Measurements from ENCODE around the gene EXOC6. TPM values are rescaled to one million over a fixed set of nuclear protein-coding genes. Genes with fewer than 3 reads are reported as not detected.

EXOC6 gene
- total and polyA plus RNA-seq, 10 of the 15 experiments (the other 5 are each of a cell fraction or from before 2014, with no cell fraction given), result 7.6 to 53.8 (median 13.3) TPM

- TF ChIP-seq POLR2AphosphoS2 (IDR thresholded peaks at IDR 0.05; ENCODE audit: low read depth, low read length), result no peak
- TF ChIP-seq CHD4 (IDR thresholded peaks at IDR 0.05), result no peak
- TF ChIP-seq MYB (IDR thresholded peaks at IDR 0.05; ENCODE audit: borderline replicate concordance, low read depth, low read length), result no peak
- TF ChIP-seq, protein P1, sequence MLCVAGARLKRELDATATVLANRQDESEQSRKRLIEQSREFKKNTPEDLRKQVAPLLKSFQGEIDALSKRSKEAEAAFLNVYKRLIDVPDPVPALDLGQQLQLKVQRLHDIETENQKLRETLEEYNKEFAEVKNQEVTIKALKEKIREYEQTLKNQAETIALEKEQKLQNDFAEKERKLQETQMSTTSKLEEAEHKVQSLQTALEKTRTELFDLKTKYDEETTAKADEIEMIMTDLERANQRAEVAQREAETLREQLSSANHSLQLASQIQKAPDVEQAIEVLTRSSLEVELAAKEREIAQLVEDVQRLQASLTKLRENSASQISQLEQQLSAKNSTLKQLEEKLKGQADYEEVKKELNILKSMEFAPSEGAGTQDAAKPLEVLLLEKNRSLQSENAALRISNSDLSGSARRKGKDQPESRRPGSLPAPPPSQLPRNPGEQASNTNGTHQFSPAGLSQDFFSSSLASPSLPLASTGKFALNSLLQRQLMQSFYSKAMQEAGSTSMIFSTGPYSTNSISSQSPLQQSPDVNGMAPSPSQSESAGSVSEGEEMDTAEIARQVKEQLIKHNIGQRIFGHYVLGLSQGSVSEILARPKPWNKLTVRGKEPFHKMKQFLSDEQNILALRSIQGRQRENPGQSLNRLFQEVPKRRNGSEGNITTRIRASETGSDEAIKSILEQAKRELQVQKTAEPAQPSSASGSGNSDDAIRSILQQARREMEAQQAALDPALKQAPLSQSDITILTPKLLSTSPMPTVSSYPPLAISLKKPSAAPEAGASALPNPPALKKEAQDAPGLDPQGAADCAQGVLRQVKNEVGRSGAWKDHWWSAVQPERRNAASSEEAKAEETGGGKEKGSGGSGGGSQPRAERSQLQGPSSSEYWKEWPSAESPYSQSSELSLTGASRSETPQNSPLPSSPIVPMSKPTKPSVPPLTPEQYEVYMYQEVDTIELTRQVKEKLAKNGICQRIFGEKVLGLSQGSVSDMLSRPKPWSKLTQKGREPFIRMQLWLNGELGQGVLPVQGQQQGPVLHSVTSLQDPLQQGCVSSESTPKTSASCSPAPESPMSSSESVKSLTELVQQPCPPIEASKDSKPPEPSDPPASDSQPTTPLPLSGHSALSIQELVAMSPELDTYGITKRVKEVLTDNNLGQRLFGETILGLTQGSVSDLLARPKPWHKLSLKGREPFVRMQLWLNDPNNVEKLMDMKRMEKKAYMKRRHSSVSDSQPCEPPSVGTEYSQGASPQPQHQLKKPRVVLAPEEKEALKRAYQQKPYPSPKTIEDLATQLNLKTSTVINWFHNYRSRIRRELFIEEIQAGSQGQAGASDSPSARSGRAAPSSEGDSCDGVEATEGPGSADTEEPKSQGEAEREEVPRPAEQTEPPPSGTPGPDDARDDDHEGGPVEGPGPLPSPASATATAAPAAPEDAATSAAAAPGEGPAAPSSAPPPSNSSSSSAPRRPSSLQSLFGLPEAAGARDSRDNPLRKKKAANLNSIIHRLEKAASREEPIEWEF (IDR thresholded peaks at IDR 0.05; ENCODE audit: insufficient replicate concordance, low read depth, low read length), result no peak
- TF ChIP-seq CHD2 (IDR thresholded peaks at IDR 0.05; ENCODE audit: borderline replicate concordance, low read depth, low read length), result no peak
- no peak for TF ChIP-seq FOXM1 (IDR thresholded peaks at IDR 0.05; ENCODE audit: low read depth, low read length)
- TF ChIP-seq SMAD5 (IDR thresholded peaks at IDR 0.05; ENCODE audit: low read depth), result no peak
- TF ChIP-seq IKZF2 (IDR thresholded peaks at IDR 0.05), result no peak
- peak; percentile 18 to 67 (median 59) for TF ChIP-seq CTCF (IDR thresholded peaks at IDR 0.05 in 2 of 3, conservative IDR thresholded peaks at IDR 0.05 in 1 of 3; ENCODE audit: control insufficient read depth in 2 of 3, extremely low read depth in 1 of 3, insufficient read depth in 1 of 3, low read depth in 3 of 3, low read length in 3 of 3)
- TF ChIP-seq YY1 (IDR thresholded peaks at IDR 0.05; ENCODE audit: low read depth, low read length), result peak; percentile 86
- no peak for TF ChIP-seq RUNX3 (IDR thresholded peaks at IDR 0.05; ENCODE audit: low read length)
- TF ChIP-seq RAD21 (IDR thresholded peaks at IDR 0.05; ENCODE audit: insufficient read depth, low read depth, low read length), result peak; percentile 30
- no peak for TF ChIP-seq HSF1 (IDR thresholded peaks at IDR 0.05; ENCODE audit: low read depth, low read length)
- no peak for TF ChIP-seq ASH2L (IDR thresholded peaks at IDR 0.05; ENCODE audit: borderline replicate concordance, low read depth)
Measured at GRCh38 chr10:92839191-92840085, 8.9 kb upstream of the EXOC6 start (continued).
